ENCODE results near the gene VPS9D1.

GRCh38 chr16:89744813-89745212 lies 24.1 kb upstream of the VPS9D1 start:
- TF ChIP-seq CTCF (IDR thresholded peaks at IDR 0.05) (no peak), POLR2A (IDR thresholded peaks at IDR 0.05) (no peak), EP300 (IDR thresholded peaks at IDR 0.05) (no peak)

Measured in tibial nerve (tissue), 4 donors.